ENCODE measurements around the gene WDR88.

GRCh38 chr19:33085570-33086128, 46.3 kb upstream of the WDR88 start:
- TF ChIP-seq CTCF (optimal IDR thresholded peaks at IDR 0.05 in 1 of 3, IDR thresholded peaks at IDR 0.05 in 1 of 3, conservative IDR thresholded peaks at IDR 0.05 in 1 of 3; ENCODE audit: extremely low read depth in 1 of 3, insufficient read depth in 2 of 3, low read length in 3 of 3) (no peak), EZH2 (IDR thresholded peaks at IDR 0.05; ENCODE audit: low read length) (no peak)

All from keratinocyte (primary cell).